Neural crest cell (in vitro differentiated cells): ENCODE results near the gene CYFIP2. TPM values are rescaled to one million over a fixed set of nuclear protein-coding genes. Genes with fewer than 3 reads are reported as not detected.

Experiments
- DNase-seq: peaks from one replicate; pipeline ENCODE4 v3.0.0; 2021; ENCODE audit warnings: low read depth, mixed read lengths, low spot score
- H3K27ac Mint-ChIP-seq: one replicate; pipeline ENCODE4 v1.8.0; 2021; ENCODE audit warnings: mild to moderate bottlenecking, mixed read lengths; ENCODE audit not compliant: unreplicated experiment
- H3K27me3 Mint-ChIP-seq: 2 replicates; pipeline ENCODE4 v1.8.0; 2021; ENCODE audit warnings: low read depth, mild to moderate bottlenecking, mixed read lengths
- H3K36me3 Mint-ChIP-seq: 2 replicates; pipeline ENCODE4 v1.8.0; 2021; ENCODE audit warnings: low read depth, mild to moderate bottlenecking, mixed read lengths
- H3K4me1 Mint-ChIP-seq: 2 replicates; pipeline ENCODE4 v1.8.0; 2021; ENCODE audit warnings: mixed read lengths
- H3K4me3 Mint-ChIP-seq: one replicate; pipeline ENCODE4 v1.8.0; 2021; ENCODE audit warnings: mild to moderate bottlenecking, mixed read lengths
- H3K9me3 Mint-ChIP-seq: 2 replicates; pipeline ENCODE4 v1.8.0; 2021; ENCODE audit warnings: mixed read lengths
- CTCF ChIP-seq: fragments of 200-600 bp; sonication (generic); conservative IDR thresholded peaks from 2 replicates; pipeline ENCODE4 v1.5.0; 2021; ENCODE audit warnings: antibody characterized with exemption, mild to moderate bottlenecking
- total RNA-seq: library from RNA; stranded (reverse); gene quantifications from 2 replicates; pipeline ENCODE4 v1.2.1, GENCODE V29; 2021

CYFIP2 gene
- total RNA-seq, 1 donor from 2014 or later, result 76.6 TPM

- Mint-ChIP-seq H3K9me3 (no peaks in the 10 kb centered on the region), H3K27ac (no peak overlapping the region), H3K4me3 (no peak overlapping the region), H3K4me1 (peaks cover 20% of the 10 kb centered on the region), H3K36me3 (peaks cover 9% of the 10 kb centered on the region), H3K27me3 (no peaks in the 10 kb centered on the region)
- no peak for TF ChIP-seq CTCF
- no peak for DNase-seq
These were observed 96.6 kb downstream of the CYFIP2 start for GRCh38 chr5:157362502-157362901.

- H3K27me3 Mint-ChIP-seq, result no peaks in the 10 kb centered on the region
- no peak overlapping the region for H3K4me3 Mint-ChIP-seq
- peaks cover 20% of the 10 kb centered on the region for H3K4me1 Mint-ChIP-seq
- no peaks in the 10 kb centered on the region for H3K9me3 Mint-ChIP-seq
- peak overlapping the region; percentile 24 for H3K27ac Mint-ChIP-seq
- TF ChIP-seq CTCF, result no peak
- peaks cover 9% of the 10 kb centered on the region for H3K36me3 Mint-ChIP-seq
- no peak for DNase-seq
These were observed 97.1 kb downstream of the CYFIP2 start for GRCh38 chr5:157362982-157363381.

GRCh38 chr5:157365732-157366131 lies 99.8 kb downstream of the CYFIP2 start:
- H3K4me1 Mint-ChIP-seq, result peaks cover 27% of the 10 kb centered on the region
- no peak overlapping the region for H3K27ac Mint-ChIP-seq
- no peak for DNase-seq
- H3K36me3 Mint-ChIP-seq, result peaks cover 10% of the 10 kb centered on the region
- no peaks in the 10 kb centered on the region for H3K27me3 Mint-ChIP-seq
- no peaks in the 10 kb centered on the region for H3K9me3 Mint-ChIP-seq
- no peak overlapping the region for H3K4me3 Mint-ChIP-seq
- no peak for TF ChIP-seq CTCF

GRCh38 chr5:157366741-157367674 lies 101.1 kb downstream of the CYFIP2 start:
- H3K9me3 Mint-ChIP-seq, result no peaks in the 10 kb centered on the region
- no peaks in the 10 kb centered on the region for H3K27me3 Mint-ChIP-seq
- TF ChIP-seq CTCF, result peak; percentile 55
- H3K4me3 Mint-ChIP-seq, result no peak overlapping the region
- H3K27ac Mint-ChIP-seq, result peak overlapping the region; percentile 5
- peaks cover 7% of the 10 kb centered on the region for H3K36me3 Mint-ChIP-seq
- DNase-seq, result peak; percentile 20
- peaks cover 33% of the 10 kb centered on the region for H3K4me1 Mint-ChIP-seq

GRCh38 chr5:157369507-157369906 lies 103.6 kb downstream of the CYFIP2 start:
- no peaks in the 10 kb centered on the region for H3K27me3 Mint-ChIP-seq
- H3K9me3 Mint-ChIP-seq, result no peaks in the 10 kb centered on the region
- H3K4me1 Mint-ChIP-seq, result peaks cover 24% of the 10 kb centered on the region
- H3K36me3 Mint-ChIP-seq, result peaks cover 3% of the 10 kb centered on the region
- H3K4me3 Mint-ChIP-seq, result no peak overlapping the region
- DNase-seq, result no peak
- H3K27ac Mint-ChIP-seq, result no peak overlapping the region
- no peak for TF ChIP-seq CTCF
